ENCODE measurements around the gene SOS1.
A peak's percentile ranks its signal among the peaks of the same experiment; 100 is the strongest.

The SOS1 gene

DNA sequence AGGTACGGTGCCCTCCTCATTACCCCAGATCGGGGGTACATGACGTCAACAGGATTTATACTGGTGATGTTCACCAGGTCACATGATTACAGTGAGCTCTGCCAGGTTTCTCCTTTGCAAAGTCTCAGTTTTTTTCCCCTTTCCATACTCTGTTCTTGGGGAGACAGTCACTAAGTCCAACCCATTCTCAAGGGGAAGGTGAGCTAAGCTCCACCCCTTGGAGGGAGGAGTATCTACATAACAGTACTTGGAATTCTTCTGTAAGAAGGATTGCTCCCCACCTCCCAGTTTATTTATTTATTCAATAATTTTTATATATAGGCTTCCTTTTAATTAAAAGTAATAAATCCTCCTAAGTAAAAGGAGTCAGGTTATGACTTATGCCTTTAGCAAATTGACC lies 34.1 kb upstream of the SOS1 start:
- TF ChIP-seq, protein P1, sequence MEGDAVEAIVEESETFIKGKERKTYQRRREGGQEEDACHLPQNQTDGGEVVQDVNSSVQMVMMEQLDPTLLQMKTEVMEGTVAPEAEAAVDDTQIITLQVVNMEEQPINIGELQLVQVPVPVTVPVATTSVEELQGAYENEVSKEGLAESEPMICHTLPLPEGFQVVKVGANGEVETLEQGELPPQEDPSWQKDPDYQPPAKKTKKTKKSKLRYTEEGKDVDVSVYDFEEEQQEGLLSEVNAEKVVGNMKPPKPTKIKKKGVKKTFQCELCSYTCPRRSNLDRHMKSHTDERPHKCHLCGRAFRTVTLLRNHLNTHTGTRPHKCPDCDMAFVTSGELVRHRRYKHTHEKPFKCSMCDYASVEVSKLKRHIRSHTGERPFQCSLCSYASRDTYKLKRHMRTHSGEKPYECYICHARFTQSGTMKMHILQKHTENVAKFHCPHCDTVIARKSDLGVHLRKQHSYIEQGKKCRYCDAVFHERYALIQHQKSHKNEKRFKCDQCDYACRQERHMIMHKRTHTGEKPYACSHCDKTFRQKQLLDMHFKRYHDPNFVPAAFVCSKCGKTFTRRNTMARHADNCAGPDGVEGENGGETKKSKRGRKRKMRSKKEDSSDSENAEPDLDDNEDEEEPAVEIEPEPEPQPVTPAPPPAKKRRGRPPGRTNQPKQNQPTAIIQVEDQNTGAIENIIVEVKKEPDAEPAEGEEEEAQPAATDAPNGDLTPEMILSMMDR (IDR thresholded peaks at IDR 0.05; ENCODE audit: low read depth, low read length) = no peak

DNA sequence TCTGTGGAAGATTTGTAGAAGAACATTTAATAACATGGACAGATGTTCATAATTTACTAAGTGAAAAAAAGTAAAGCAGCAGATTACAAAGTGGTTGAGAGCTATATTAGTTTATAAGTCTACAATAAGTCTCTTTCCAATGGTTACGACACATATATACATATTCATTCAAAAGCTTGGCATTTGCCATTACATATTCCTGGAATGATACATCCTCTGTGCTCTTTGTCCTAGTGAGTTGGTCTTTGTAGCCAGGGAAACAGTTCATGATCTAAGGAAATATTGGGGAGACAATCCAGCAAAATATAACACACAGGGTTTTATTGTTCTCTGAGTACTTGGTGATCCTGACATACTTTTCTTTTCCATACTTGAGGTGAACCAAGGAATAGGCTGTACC lies 32.5 kb upstream of the SOS1 start:
- TF ChIP-seq, protein P1 (IDR thresholded peaks at IDR 0.05; ENCODE audit: low read depth, low read length) = no peak
- H3K4me3 ChIP-seq (replicated peaks in 1 of 2; ENCODE audit: low read depth in 2 of 2, low read length in 2 of 2) = no peak overlapping the region
- DNase-seq (ENCODE audit: low read depth in 2 of 2) = peak; percentile 55 to 77

More for the DNA sequence above, 34.1 kb upstream of the SOS1 start:
- no peak overlapping the region for H3K4me3 ChIP-seq (replicated peaks in 1 of 2; ENCODE audit: low read depth in 2 of 2, low read length in 2 of 2)
- peak in 1 of 2 donors; percentile 24 for DNase-seq (ENCODE audit: low read depth in 2 of 2)

DNA sequence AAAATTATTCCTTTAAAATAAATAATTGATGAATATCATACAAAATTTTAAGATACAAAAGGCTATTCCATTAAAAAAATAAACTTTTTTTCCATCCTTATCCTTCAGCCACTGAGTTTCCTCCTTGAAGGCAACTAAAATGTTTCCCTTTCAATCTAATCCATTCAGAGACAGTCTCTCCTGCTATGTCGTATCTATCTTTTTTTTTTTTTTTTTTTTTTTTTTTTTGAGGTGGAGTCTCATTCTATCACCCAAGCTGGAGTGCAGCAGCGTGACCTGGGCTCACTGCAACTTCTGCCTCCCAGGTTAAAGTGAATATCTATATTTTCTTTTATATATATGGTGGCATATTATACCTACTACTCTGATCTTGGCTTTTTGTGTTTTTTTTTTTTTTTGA lies 31.7 kb upstream of the SOS1 start:
- no peak overlapping the region for H3K4me3 ChIP-seq (replicated peaks in 1 of 2; ENCODE audit: low read depth in 2 of 2, low read length in 2 of 2)
- DNase-seq (ENCODE audit: low read depth in 2 of 2) = no peak
- TF ChIP-seq, protein P1 (IDR thresholded peaks at IDR 0.05; ENCODE audit: low read depth, low read length) = no peak

DNA sequence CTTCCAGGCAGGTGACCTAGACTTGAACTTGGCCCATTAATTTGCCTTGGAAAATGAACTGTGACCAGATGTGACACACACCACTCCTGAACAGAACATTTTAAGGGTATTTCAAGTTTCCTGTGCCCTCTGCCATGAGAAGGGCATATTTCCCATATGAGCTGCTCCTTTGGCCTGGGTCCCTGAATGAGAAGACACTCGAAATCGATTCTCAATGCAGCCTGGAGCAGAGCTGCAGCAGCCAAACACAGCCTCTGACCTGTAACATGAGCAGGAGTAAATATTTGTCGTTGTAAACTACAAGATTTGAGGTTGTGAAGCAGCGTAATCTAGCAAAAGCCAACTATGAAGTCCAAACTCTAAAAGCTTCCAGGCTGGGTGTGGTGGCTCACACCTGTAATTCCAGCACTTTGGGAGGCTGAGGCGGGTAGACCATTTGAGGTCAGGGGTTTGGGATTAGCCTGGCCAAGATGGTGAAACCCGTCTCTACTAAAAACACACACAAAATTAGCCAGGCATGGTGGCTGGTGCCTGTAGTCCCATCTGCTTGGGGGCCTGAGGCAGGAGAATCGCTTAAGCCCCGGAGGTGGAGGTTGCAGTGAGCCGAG lies 30.1 kb upstream of the SOS1 start:
- no peak for DNase-seq (ENCODE audit: low read depth in 2 of 2)
- H3K4me3 ChIP-seq (replicated peaks in 1 of 2; ENCODE audit: low read depth in 2 of 2, low read length in 2 of 2) = no peak overlapping the region
- TF ChIP-seq, protein P1 (IDR thresholded peaks at IDR 0.05; ENCODE audit: low read depth, low read length) = no peak

DNA sequence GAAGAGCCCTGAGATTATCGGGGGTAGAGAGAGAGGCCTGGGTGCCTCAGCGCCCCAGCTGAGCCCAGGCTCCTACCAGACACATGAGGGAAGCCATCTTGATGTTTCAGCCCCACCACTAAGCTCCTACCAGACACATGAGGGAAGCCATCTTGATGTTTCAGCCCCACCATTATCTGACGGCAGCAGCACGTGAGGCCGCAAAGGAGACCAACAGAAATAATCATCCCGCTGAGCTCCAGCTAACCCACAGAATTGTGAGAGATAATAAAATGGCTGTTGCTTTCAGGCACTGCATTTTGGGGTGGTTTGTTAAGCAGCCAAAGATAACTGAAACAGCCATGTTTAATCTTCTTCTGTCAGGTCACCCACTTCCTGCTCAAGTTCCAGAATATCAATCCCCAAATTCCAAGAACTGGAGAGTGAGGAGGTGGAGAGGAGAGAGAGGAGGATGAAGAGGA lies 29.3 kb upstream of the SOS1 start:
- DNase-seq (ENCODE audit: low read depth in 2 of 2) = no peak
- no peak overlapping the region for H3K4me3 ChIP-seq (replicated peaks in 1 of 2; ENCODE audit: low read depth in 2 of 2, low read length in 2 of 2)
- TF ChIP-seq, protein P1 (IDR thresholded peaks at IDR 0.05; ENCODE audit: low read depth, low read length) = no peak

DNA sequence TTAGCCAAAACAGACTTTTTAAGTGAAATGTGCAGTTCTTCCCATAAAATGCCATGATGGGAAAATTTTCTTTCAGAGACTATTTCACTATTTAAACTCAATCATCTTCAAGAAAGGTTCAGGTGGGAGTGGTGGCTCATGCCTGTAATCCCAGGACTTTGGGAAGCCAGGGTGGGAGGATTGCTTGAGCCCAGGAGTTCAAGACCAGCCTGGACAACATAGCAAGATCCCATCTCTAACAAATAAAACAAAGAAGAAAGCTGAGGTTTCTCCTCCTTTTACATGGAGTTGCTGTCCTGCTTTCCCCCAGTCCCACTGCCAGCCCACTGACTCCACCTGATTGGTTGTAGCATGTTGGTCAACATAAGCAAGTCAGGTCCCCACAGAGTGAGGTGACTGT lies 25.8 kb upstream of the SOS1 start:
- no peak overlapping the region for H3K4me3 ChIP-seq (replicated peaks in 1 of 2; ENCODE audit: low read depth in 2 of 2, low read length in 2 of 2)
- no peak for DNase-seq (ENCODE audit: low read depth in 2 of 2)
- TF ChIP-seq, protein P1 (IDR thresholded peaks at IDR 0.05; ENCODE audit: low read depth, low read length) = no peak

DNA sequence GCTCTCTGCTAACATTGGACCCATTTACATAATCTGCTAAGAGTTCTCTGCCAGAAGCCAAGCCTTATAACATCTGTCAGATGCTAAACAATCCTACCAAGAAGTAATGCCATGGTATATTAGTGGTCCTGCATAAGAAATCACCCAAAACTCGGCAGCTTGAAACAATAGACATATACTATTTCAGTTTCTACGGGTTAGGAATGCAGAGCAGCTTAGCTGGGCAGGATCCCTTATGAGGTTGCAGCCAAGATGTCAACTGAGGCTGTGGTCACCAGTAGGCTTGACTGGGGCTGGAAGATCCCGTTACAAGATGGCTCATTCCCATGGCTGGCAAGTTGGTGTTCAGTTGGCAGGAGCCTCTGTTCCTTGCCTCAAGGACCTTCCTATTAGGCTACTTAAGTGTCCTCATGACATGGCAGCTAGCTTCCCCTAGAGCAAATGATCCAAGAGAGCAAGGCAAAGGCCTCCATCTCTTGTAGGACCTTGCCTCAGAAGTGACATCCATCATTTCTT lies 25.1 kb upstream of the SOS1 start:
- DNase-seq (ENCODE audit: low read depth in 2 of 2) = no peak
- TF ChIP-seq, protein P1 (IDR thresholded peaks at IDR 0.05; ENCODE audit: low read depth, low read length) = no peak
- no peak overlapping the region for H3K4me3 ChIP-seq (replicated peaks in 1 of 2; ENCODE audit: low read depth in 2 of 2, low read length in 2 of 2)

Data from cardiac fibroblast (primary cell).